Peyer's patch (tissue), 4 donors: Measurements from ENCODE around the gene GALP. TPM values are rescaled to one million over a fixed set of nuclear protein-coding genes. Genes with fewer than 3 reads are reported as not detected.
"Not testable (repeated sequence)": the region's sequence is repeated elsewhere in the genome, so short reads cannot be mapped to it uniquely, and the experiment has no call there.

Experiments
- DNase-seq, 3 donors: peaks; one replicate each; pipeline ENCODE4 v3.0.0-alpha.2; 2017 to 2019
- H3K27ac ChIP-seq, 4 donors: fragments of 200-600 bp; sonication (generic); one replicate each; pipeline ENCODE4 v1.5.1; 2016 to 2019
- H3K27me3 ChIP-seq, 2 donors: fragments of 200-600 bp; sonication (generic); one replicate each; pipeline ENCODE4 v1.5.1; 2019
- H3K36me3 ChIP-seq, 3 donors: fragments of 200-600 bp; sonication (generic); one replicate each; pipeline ENCODE4 v1.5.1; 2016 to 2019
- H3K4me1 ChIP-seq, 4 donors: fragments of 200-600 bp; sonication (generic); one replicate each; pipeline ENCODE4 v1.5.1; 2016 to 2019
- H3K4me3 ChIP-seq, 4 donors: fragments of 200-600 bp; sonication (generic); 1 replicate in 3 of 4; 2 replicates in 1 of 4; pipeline ENCODE4 v1.5.1; 2016 to 2019; ENCODE audit warnings: mild to moderate bottlenecking in 1 of 4
- H3K9me3 ChIP-seq, 4 donors: fragments of 200-600 bp; sonication (generic); one replicate each; pipeline ENCODE4 v1.5.1; 2016 to 2019; ENCODE audit warnings: mild to moderate bottlenecking in 1 of 4
- CTCF ChIP-seq, 6 experiments: fragments of 450-650 bp in 4 of 6; fragments of 200-600 bp in 2 of 6; sonication (generic) in 1 of 6; IDR thresholded peaks; one replicate each; pipeline ENCODE4 v1.5.1; 2017 to 2019; ENCODE audit warnings: antibody characterized with exemption in 6 of 6, mild to moderate bottlenecking in 3 of 6, moderate library complexity in 1 of 6
- POLR2A ChIP-seq, 2 donors: fragments of 450-650 bp; IDR thresholded peaks; one replicate each; pipeline ENCODE4 v1.5.1; 2017; ENCODE audit warnings: antibody characterized with exemption in 2 of 2, mild to moderate bottlenecking in 2 of 2, moderate library complexity in 2 of 2
- total RNA-seq, 4 donors: library from RNA; depleted of rRNA; stranded (reverse); fragments of >200 nt; gene quantifications; one replicate each; pipeline ENCODE4 v1.1.0, GENCODE V29; 2016

The GALP gene
- total RNA-seq, 4 donors from 2014 or later, result not detected

- Histone ChIP-seq H3K36me3 (peaks cover 0 to 16% (median 0%) of the 10 kb centered on the region in 3 donors), H3K4me3 (no peak overlapping the region), H3K9me3 (no peaks in the 10 kb centered on the region), H3K27ac (no peak overlapping the region), H3K4me1 (no peaks in the 10 kb centered on the region), H3K27me3 (no peaks in the 10 kb centered on the region)
- TF ChIP-seq CTCF (IDR thresholded peaks at IDR 0.05), result no peak
- TF ChIP-seq POLR2A (IDR thresholded peaks at IDR 0.05), result no peak
- DNase-seq, result no peak
Measured at GRCh38 chr19:56163097-56163496, 12.7 kb upstream of the GALP start.

DNA sequence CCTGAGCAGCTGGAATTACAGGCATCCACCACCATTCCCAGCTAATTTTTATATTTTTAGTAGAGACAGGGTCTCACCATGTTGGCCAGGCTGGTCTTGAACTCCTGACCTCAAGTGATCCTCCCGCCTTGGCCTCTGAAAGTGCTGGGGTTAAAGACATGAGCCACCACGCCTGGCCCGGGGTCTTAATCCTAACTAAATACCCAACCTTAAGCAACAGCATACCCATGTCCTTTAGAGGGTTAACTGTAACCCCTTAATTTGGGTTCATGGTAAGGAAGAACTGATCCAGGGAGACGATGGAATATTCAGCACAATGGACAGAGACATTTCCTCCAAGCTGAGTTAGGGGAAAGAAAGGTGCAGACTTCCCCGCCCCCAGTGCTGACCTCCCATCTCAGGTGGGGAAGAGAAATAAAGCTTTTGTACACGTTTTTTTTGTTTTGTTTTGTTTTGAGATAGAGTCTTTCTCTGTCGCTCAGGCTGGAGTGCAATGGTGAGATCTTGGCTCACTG, 8.7 kb upstream of the GALP start:
- H3K36me3 ChIP-seq, result no peaks in the 10 kb centered on the region
- H3K9me3 ChIP-seq, result no peaks in the 10 kb centered on the region
- H3K4me3 ChIP-seq, result no peak overlapping the region

GRCh38 chr19:56170261-56170660, 5.5 kb upstream of the GALP start:
- no peak for TF ChIP-seq CTCF (IDR thresholded peaks at IDR 0.05)
- no peaks in the 10 kb centered on the region for H3K27me3 ChIP-seq
- H3K36me3 ChIP-seq, result no peaks in the 10 kb centered on the region
- no peaks in the 10 kb centered on the region for H3K9me3 ChIP-seq
- H3K4me3 ChIP-seq, result no peak overlapping the region
- no peak overlapping the region for H3K27ac ChIP-seq
- H3K4me1 ChIP-seq, result no peaks in the 10 kb centered on the region
- peak in 2 of 3 donors; percentile 63 to 80 for DNase-seq

More for the DNA sequence above, 8.7 kb upstream of the GALP start:
- H3K27ac ChIP-seq, result no peak overlapping the region
- DNase-seq, result no peak
- no peak for TF ChIP-seq CTCF (IDR thresholded peaks at IDR 0.05)
- no peak for TF ChIP-seq POLR2A (IDR thresholded peaks at IDR 0.05)
- no peaks in the 10 kb centered on the region for H3K27me3 ChIP-seq
- no peaks in the 10 kb centered on the region for H3K4me1 ChIP-seq

GRCh38 chr19:56174086-56174485, 1.7 kb upstream of the GALP start:
- H3K9me3 ChIP-seq, result no peaks in the 10 kb centered on the region
- no peaks in the 10 kb centered on the region for H3K36me3 ChIP-seq
- no peak for DNase-seq
- H3K27me3 ChIP-seq, result no peaks in the 10 kb centered on the region
- no peak overlapping the region for H3K4me3 ChIP-seq
- H3K27ac ChIP-seq, result no peak overlapping the region
- H3K4me1 ChIP-seq, result no peaks in the 10 kb centered on the region
- TF ChIP-seq CTCF (IDR thresholded peaks at IDR 0.05) (no peak), POLR2A (IDR thresholded peaks at IDR 0.05) (no peak)

DNA sequence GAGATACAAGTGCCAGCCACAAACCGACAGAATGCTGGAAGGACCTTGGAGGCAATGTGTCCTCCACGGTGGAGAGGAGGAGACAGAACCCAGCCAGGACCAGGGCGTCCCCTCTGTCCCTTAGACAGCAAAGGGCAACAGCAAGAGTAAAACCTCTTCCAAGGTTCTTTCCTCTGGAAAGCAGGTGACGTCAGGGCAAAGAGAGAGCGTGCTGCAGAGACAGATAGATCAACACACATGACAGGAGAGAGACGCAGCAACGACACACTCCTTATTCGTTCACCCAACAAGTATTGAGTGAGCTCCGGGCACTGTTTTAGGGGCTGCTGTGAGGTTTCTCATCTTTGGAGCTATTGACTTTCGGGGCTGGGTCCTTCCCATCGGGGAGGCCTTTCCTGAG, 1.3 kb upstream of the GALP start:
- no peak overlapping the region for H3K4me3 ChIP-seq
- H3K4me1 ChIP-seq, result no peaks in the 10 kb centered on the region
- no peak overlapping the region for H3K27ac ChIP-seq
- no peaks in the 10 kb centered on the region for H3K27me3 ChIP-seq
- H3K36me3 ChIP-seq, result no peaks in the 10 kb centered on the region
- H3K9me3 ChIP-seq, result no peaks in the 10 kb centered on the region
- DNase-seq, result no peak
- TF ChIP-seq POLR2A (IDR thresholded peaks at IDR 0.05), result no peak
- TF ChIP-seq CTCF (IDR thresholded peaks at IDR 0.05), result no peak

DNA sequence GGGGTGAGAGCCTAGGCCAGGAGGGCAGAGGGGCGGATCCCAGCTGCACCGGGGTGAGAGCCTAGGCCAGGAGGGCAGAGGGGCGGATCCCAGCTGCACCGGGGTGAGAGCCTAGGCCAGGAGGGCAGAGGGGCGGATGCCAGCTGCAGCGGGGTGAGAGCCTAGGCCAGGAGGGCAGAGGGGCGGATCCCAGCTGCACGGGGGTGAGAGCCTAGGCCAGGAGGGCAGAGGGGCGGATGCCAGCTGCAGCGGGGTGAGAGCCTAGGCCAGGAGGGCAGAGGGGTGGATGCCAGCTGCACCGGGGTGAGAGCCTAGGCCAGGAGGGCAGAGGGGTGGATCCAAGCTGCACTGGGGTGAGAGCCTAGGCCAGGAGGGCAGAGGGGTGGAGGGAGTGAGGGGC, 502 bp downstream of the GALP start:
- H3K27ac ChIP-seq, H3K4me1 ChIP-seq, H3K36me3 ChIP-seq, H3K9me3 ChIP-seq, H3K4me3 ChIP-seq, H3K27me3 ChIP-seq, DNase-seq: not testable (repeated sequence)
